Measurements from ENCODE around the gene IQCE. TPM values are rescaled to one million over a fixed set of nuclear protein-coding genes. Genes with fewer than 3 reads are reported as not detected.

IQCE gene
- total and polyA plus RNA-seq, 2 donors from 2014 or later = 6.1 to 27.8 TPM

DNA sequence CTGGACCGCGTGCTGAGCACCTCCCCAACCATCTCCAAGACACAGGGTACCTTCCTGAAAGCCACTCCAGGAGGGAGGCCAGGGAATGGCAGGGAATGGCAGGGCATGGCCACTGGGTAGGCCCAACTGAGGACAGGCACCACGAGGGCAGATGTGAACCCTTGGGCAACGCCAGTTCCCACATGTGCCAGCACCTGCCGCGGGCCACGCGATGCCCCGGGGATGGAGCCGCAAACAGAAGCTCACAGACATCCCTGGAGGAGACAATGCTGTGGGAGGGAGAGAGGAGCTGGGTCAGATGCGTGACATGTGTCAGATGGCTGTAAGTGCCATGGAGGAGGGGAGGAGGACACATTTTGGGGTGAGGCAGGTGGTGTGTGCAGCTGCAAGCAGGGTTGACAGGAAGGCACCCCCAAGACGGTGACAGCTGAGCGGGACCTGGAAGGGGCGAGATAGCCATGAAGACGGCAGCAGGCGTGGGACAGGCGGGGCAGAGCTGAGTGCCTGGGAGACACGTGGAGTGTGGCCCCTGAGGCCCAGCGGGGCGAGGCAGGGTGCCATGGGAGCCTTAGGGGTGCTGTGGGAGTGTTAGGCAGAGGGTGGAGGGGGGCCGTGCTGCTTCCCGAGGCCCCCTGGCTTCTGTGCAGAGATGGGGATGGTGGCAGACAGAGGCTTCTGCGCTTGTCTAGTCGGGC lies 27.7 kb downstream of the IQCE start:
- peaks cover 5 to 10% (median 8%) of the 10 kb centered on the region in 3 donors for H3K36me3 ChIP-seq (ENCODE audit: control insufficient read depth in 2 of 3, insufficient read depth in 3 of 3, low read length in 3 of 3)
- intact Hi-C loops (cut with DNase I) = no loop called here
- DNase-seq (no peak), FAIRE-seq (no peak)
- H3K27ac ChIP-seq (ENCODE audit: low read depth in 2 of 2, low read length in 2 of 2) = no peak overlapping the region
- no peaks in the 10 kb centered on the region for H3K9me3 ChIP-seq (ENCODE audit: control insufficient read depth in 2 of 3, insufficient read depth in 1 of 3, low read length in 3 of 3)
- no peaks in the 10 kb centered on the region for H3K27me3 ChIP-seq (ENCODE audit: control insufficient read depth, insufficient read depth, low read length)
- TF ChIP-seq, protein P1, sequence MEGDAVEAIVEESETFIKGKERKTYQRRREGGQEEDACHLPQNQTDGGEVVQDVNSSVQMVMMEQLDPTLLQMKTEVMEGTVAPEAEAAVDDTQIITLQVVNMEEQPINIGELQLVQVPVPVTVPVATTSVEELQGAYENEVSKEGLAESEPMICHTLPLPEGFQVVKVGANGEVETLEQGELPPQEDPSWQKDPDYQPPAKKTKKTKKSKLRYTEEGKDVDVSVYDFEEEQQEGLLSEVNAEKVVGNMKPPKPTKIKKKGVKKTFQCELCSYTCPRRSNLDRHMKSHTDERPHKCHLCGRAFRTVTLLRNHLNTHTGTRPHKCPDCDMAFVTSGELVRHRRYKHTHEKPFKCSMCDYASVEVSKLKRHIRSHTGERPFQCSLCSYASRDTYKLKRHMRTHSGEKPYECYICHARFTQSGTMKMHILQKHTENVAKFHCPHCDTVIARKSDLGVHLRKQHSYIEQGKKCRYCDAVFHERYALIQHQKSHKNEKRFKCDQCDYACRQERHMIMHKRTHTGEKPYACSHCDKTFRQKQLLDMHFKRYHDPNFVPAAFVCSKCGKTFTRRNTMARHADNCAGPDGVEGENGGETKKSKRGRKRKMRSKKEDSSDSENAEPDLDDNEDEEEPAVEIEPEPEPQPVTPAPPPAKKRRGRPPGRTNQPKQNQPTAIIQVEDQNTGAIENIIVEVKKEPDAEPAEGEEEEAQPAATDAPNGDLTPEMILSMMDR (IDR thresholded peaks at IDR 0.05; ENCODE audit: borderline replicate concordance, extremely low read depth, insufficient read depth) = no peak
- no peaks in the 10 kb centered on the region for H3K4me1 ChIP-seq (ENCODE audit: control insufficient read depth in 2 of 3, insufficient read depth in 2 of 3, low read depth in 1 of 3, low read length in 3 of 3)
- H3K9ac ChIP-seq (ENCODE audit: low read length in 3 of 3) = no peak overlapping the region
- H3K4me3 ChIP-seq (ENCODE audit: low read length in 3 of 3) = no peak overlapping the region

DNA sequence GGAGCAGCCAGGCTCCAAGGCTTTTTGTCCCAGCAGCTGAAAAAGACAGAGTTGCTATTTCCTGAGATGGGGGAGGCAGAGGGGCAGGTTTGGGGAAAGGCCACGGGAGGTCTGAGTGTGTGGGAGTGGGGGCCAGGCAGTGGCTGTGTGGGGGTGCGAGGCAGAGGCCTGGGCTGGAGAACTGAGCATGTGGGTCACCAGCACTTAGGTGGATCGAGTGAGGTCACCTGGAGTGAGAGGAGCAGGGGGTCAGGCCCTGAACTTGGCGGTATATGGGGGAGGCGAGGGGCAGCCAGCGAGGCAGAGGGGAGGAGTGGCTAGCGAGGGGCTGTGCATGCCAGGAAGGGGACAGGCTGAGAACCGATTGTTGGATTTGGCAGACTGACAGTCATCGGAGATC lies 28.4 kb downstream of the IQCE start:
- Histone ChIP-seq H3K4me1 (ENCODE audit: control insufficient read depth in 2 of 3, insufficient read depth in 2 of 3, low read depth in 1 of 3, low read length in 3 of 3) (no peaks in the 10 kb centered on the region), H3K27me3 (ENCODE audit: control insufficient read depth, insufficient read depth, low read length) (no peaks in the 10 kb centered on the region), H3K27ac (ENCODE audit: low read depth in 2 of 2, low read length in 2 of 2) (no peak overlapping the region), H3K9ac (ENCODE audit: low read length in 3 of 3) (no peak overlapping the region), H3K4me3 (ENCODE audit: low read length in 3 of 3) (no peak overlapping the region), H3K36me3 (ENCODE audit: control insufficient read depth in 2 of 3, insufficient read depth in 3 of 3, low read length in 3 of 3) (peaks cover 7 to 10% (median 8%) of the 10 kb centered on the region in 3 donors), H3K9me3 (ENCODE audit: control insufficient read depth in 2 of 3, insufficient read depth in 1 of 3, low read length in 3 of 3) (no peaks in the 10 kb centered on the region)
- no peak for DNase-seq
- TF ChIP-seq, protein P1 (IDR thresholded peaks at IDR 0.05; ENCODE audit: borderline replicate concordance, extremely low read depth, insufficient read depth) = no peak
- intact Hi-C loops (cut with DNase I) = no loop called here
- no peak for FAIRE-seq

DNA sequence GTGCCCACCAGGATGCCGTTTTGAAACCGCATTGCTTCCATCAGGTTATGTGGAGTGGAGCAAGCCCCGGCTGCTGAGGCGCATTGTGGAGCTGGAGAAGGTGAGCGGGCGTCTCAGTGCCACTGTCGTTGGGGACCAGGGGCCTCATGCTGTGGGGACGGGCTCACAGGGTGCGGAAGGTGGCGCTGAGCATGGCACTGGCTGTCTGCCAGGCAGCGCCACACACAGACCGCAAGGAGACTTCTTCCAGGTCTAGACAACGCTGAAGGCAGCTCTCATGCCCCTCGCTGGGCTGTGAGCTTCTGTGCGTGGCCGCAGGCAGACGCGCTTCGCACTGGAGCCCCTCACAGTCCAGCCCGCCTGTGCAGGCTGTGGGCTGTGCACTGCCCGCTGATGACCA lies 29.0 kb downstream of the IQCE start:
- Histone ChIP-seq H3K9me3 (ENCODE audit: control insufficient read depth in 2 of 3, insufficient read depth in 1 of 3, low read length in 3 of 3) (no peaks in the 10 kb centered on the region), H3K27me3 (ENCODE audit: control insufficient read depth, insufficient read depth, low read length) (no peaks in the 10 kb centered on the region), H3K4me1 (ENCODE audit: control insufficient read depth in 2 of 3, insufficient read depth in 2 of 3, low read depth in 1 of 3, low read length in 3 of 3) (no peaks in the 10 kb centered on the region), H3K9ac (ENCODE audit: low read length in 3 of 3) (no peak overlapping the region), H3K27ac (ENCODE audit: low read depth in 2 of 2, low read length in 2 of 2) (no peak overlapping the region), H3K4me3 (ENCODE audit: low read length in 3 of 3) (no peak overlapping the region), H3K36me3 (ENCODE audit: control insufficient read depth in 2 of 3, insufficient read depth in 3 of 3, low read length in 3 of 3) (peaks cover 8 to 13% (median 10%) of the 10 kb centered on the region in 3 donors)
- TF ChIP-seq, protein P1 (IDR thresholded peaks at IDR 0.05; ENCODE audit: borderline replicate concordance, extremely low read depth, insufficient read depth) = no peak
- intact Hi-C loops (cut with DNase I) = no loop called here
- DNase-seq (no peak), FAIRE-seq (no peak)

Data from kidney (tissue), 14 donors.